ENCODE data around the gene PLXDC1.

- no peak for TF ChIP-seq CTCF (IDR thresholded peaks at IDR 0.05)
- TF ChIP-seq POLR2A (IDR thresholded peaks at IDR 0.05), result no peak
Observed at GRCh38 chr17:39192901-39193300, 41.5 kb upstream of the PLXDC1 start.

Data from body of pancreas (tissue), 4 donors.